H9 (cell line): Measurements from ENCODE around the gene C12orf75. TPM values are rescaled to one million over a fixed set of nuclear protein-coding genes. Genes with fewer than 3 reads are reported as not detected.

Source experiments
- DNase-seq: peaks from one replicate; pipeline ENCODE4 v3.0.0-alpha.2; 2017
- H2AFZ ChIP-seq: one replicate; pipeline ENCODE4 v1.6.1; 2013; ENCODE audit warnings: mild to moderate bottlenecking, low read length, control low read depth, moderate library complexity
- H2AK5ac ChIP-seq: 2 replicates; pipeline ENCODE4 v1.6.1; 2013; ENCODE audit warnings: low read length, control low read depth, mixed read lengths; ENCODE audit not compliant: insufficient read length
- H2BK120ac ChIP-seq: one replicate; pipeline ENCODE4 v1.6.1; 2013; ENCODE audit warnings: low read depth, mild to moderate bottlenecking, low read length, control low read depth, inconsistent platforms; ENCODE audit not compliant: poor library complexity, severe bottlenecking
- H2BK12ac ChIP-seq: 2 replicates; pipeline ENCODE4 v1.6.1; 2013; ENCODE audit warnings: low read length, control low read depth, mixed read lengths, low read depth; ENCODE audit not compliant: insufficient read length
- H2BK15ac ChIP-seq: 2 replicates; pipeline ENCODE4 v1.6.1; 2013; ENCODE audit warnings: low read depth, low read length, control low read depth
- H2BK20ac ChIP-seq: one replicate; pipeline ENCODE4 v1.6.1; 2013; ENCODE audit warnings: low read depth, mild to moderate bottlenecking, low read length, control low read depth, inconsistent platforms; ENCODE audit not compliant: poor library complexity, severe bottlenecking
- H2BK5ac ChIP-seq: 2 replicates; pipeline ENCODE4 v1.6.1; 2013; ENCODE audit warnings: low read length, control low read depth, mixed read lengths; ENCODE audit not compliant: insufficient read length
- H3K14ac ChIP-seq: 2 replicates; pipeline ENCODE4 v1.6.1; 2013; ENCODE audit warnings: low read length, control low read depth; ENCODE audit not compliant: insufficient read depth
- H3K18ac ChIP-seq: 2 replicates; pipeline ENCODE4 v1.6.1; 2013; ENCODE audit warnings: low read depth, mild to moderate bottlenecking, mixed read lengths, low read length, control low read depth; ENCODE audit not compliant: insufficient read length
- H3K23ac ChIP-seq: 2 replicates; pipeline ENCODE4 v1.6.1; 2013; ENCODE audit warnings: low read length, control low read depth, mixed read lengths, low read depth; ENCODE audit not compliant: insufficient read length
- H3K23me2 ChIP-seq: 2 replicates; pipeline ENCODE4 v1.6.1; 2013; ENCODE audit warnings: low read depth, mild to moderate bottlenecking, mixed read lengths, low read length, control low read depth; ENCODE audit not compliant: insufficient read length, poor library complexity, severe bottlenecking
- H3K27ac ChIP-seq: 2 replicates; pipeline ENCODE4 v1.5.1; 2013; ENCODE audit warnings: low read length, control low read depth, mixed read lengths, low read depth; ENCODE audit not compliant: insufficient read length
- H3K27me3 ChIP-seq: 2 replicates; pipeline ENCODE4 v1.6.1; 2013; ENCODE audit warnings: low read length, control low read depth, inconsistent platforms; ENCODE audit not compliant: insufficient read depth
- H3K4ac ChIP-seq: 2 replicates; pipeline ENCODE4 v1.6.1; 2013; ENCODE audit warnings: low read depth, mild to moderate bottlenecking, control low read depth, inconsistent platforms, low read length, moderate library complexity
- H3K4me1 ChIP-seq: 2 replicates; pipeline ENCODE4 v1.6.1; 2013; ENCODE audit warnings: low read length, control low read depth, inconsistent platforms; ENCODE audit not compliant: insufficient read depth
- H3K4me2 ChIP-seq: 2 replicates; pipeline ENCODE4 v1.6.1; 2013; ENCODE audit warnings: low read length, control low read depth, mixed read lengths; ENCODE audit not compliant: insufficient read length, insufficient read depth
- H3K56ac ChIP-seq: 2 replicates; pipeline ENCODE4 v1.6.1; 2013; ENCODE audit warnings: low read depth, mild to moderate bottlenecking, mixed read lengths, low read length, control low read depth; ENCODE audit not compliant: insufficient read length
- H3K79me1 ChIP-seq: 2 replicates; pipeline ENCODE4 v1.6.1; 2013; ENCODE audit warnings: low read depth, mild to moderate bottlenecking, moderate library complexity, low read length, control low read depth, inconsistent platforms; ENCODE audit not compliant: insufficient read depth, poor library complexity, severe bottlenecking
- H3K79me2 ChIP-seq: 2 replicates; pipeline ENCODE4 v1.6.1; 2013; ENCODE audit warnings: low read length, control low read depth, inconsistent platforms; ENCODE audit not compliant: insufficient read depth
- H3K9ac ChIP-seq: 2 replicates; pipeline ENCODE4 v1.6.1; 2013; ENCODE audit warnings: low read length, control low read depth, mixed read lengths; ENCODE audit not compliant: insufficient read length; ENCODE audit errors: extremely low read depth
- H3K9me3 ChIP-seq: one replicate; pipeline ENCODE4 v1.6.1; 2013; ENCODE audit warnings: low read depth, low read length, inconsistent platforms; ENCODE audit not compliant: control insufficient read depth
- H3T11ph ChIP-seq: one replicate; pipeline ENCODE4 v1.6.1; 2013; ENCODE audit warnings: mild to moderate bottlenecking, low read length, control low read depth, inconsistent platforms
- H4K20me1 ChIP-seq: one replicate; pipeline ENCODE4 v1.6.1; 2013; ENCODE audit not compliant: control insufficient read depth, insufficient read length, insufficient read depth
- H4K5ac ChIP-seq: 2 replicates; pipeline ENCODE4 v1.6.1; 2013; ENCODE audit warnings: low read depth, mild to moderate bottlenecking, mixed read lengths, low read length, control low read depth; ENCODE audit not compliant: insufficient read length
- H4K8ac ChIP-seq: replicated peaks from 2 replicates; pipeline ENCODE4 v1.6.1; 2013; ENCODE audit warnings: low read length, control low read depth, mixed read lengths, low read depth; ENCODE audit not compliant: insufficient read length
- H4K91ac ChIP-seq: 2 replicates; pipeline ENCODE4 v1.6.1; 2013; ENCODE audit warnings: low read depth, mild to moderate bottlenecking, moderate library complexity, mixed read lengths, low read length, control low read depth; ENCODE audit not compliant: insufficient read length
- H3K27ac Mint-ChIP-seq, 3 experiments: 2 replicates in 2 of 3; 3 replicates in 1 of 3; pipeline ENCODE4 v1.8.0; 2020 to 2021; ENCODE audit warnings: mixed read lengths in 3 of 3, mild to moderate bottlenecking in 1 of 3, moderate library complexity in 1 of 3
- H3K27me3 Mint-ChIP-seq: 2 replicates; pipeline ENCODE4 v1.8.0; 2021; ENCODE audit warnings: low read depth, mild to moderate bottlenecking, moderate library complexity, mixed read lengths
- H3K36me3 Mint-ChIP-seq, 3 experiments: 2 replicates in 2 of 3; 3 replicates in 1 of 3; pipeline ENCODE4 v1.8.0; 2020 to 2021; ENCODE audit warnings: low read depth in 3 of 3, mixed read lengths in 3 of 3; ENCODE audit not compliant: insufficient read depth in 1 of 3
- H3K4me1 Mint-ChIP-seq, 2 experiments: 2 replicates each; pipeline ENCODE4 v1.8.0; 2020; ENCODE audit warnings: mixed read lengths in 2 of 2
- H3K4me3 Mint-ChIP-seq, 2 experiments: 2 replicates in 1 of 2; 3 replicates in 1 of 2; pipeline ENCODE4 v1.8.0; 2020 to 2021; ENCODE audit warnings: mild to moderate bottlenecking in 2 of 2, mixed read lengths in 2 of 2, moderate library complexity in 1 of 2
- H3K9me3 Mint-ChIP-seq, 2 experiments: 2 replicates in 1 of 2; 3 replicates in 1 of 2; pipeline ENCODE4 v1.8.0; 2020; ENCODE audit warnings: mild to moderate bottlenecking in 2 of 2, mixed read lengths in 2 of 2, moderate library complexity in 1 of 2
- WGBS: extraction: QIAGEN DNeasy Blood & Tissue Kit; methylation state at CpG from one replicate; pipeline ENCODE4 v1.1.7; 2013; ENCODE audit warnings: missing lambda C conversion rate, low lambda C conversion rate, mixed read lengths; ENCODE audit not compliant: insufficient read length; ENCODE audit errors: extremely low coverage; 5-methylcytosine and 5-hydroxymethylcytosine counted together
- total RNA-seq: library from RNA; stranded (reverse); gene quantifications from 2 replicates; pipeline ENCODE4 v1.2.1, GENCODE V29; 2021
- TF ChIP-seq, protein P1 (sequence below): fragments of 200-600 bp; sonication (generic); conservative IDR thresholded peaks from 3 replicates; pipeline ENCODE4 v1.8.0; 2021; ENCODE audit warnings: antibody characterized with exemption, mild to moderate bottlenecking

Gene C12orf75
- total RNA-seq, 1 experiment from 2014 or later = 37.9 TPM

GRCh38 chr12:105378911-105379310 is 48.4 kb downstream of the C12orf75 start:
- Histone ChIP-seq H3T11ph (no peak overlapping the region), H4K5ac (no peak overlapping the region), H3K23ac (no peak overlapping the region), H4K8ac (no peak overlapping the region), H3K23me2 (no peaks in the 10 kb centered on the region), H3K9me3 (no peaks in the 10 kb centered on the region), H3K9ac (no peak overlapping the region), H2AFZ (no peak overlapping the region), H3K14ac (no peak overlapping the region), H3K4me2 (no peak overlapping the region), H2AK5ac (no peak overlapping the region), H3K27ac (no peak overlapping the region), H3K56ac (no peak overlapping the region), H3K18ac (no peak overlapping the region), H3K27me3 (no peaks in the 10 kb centered on the region), H2BK20ac (no peak overlapping the region), H3K4me1 (peaks cover 2% of the 10 kb centered on the region; the same call in 1 of the 2 replicates), H2BK15ac (no peak overlapping the region), H2BK5ac (no peak overlapping the region), H3K4ac (no peak overlapping the region), H4K20me1 (no peaks in the 10 kb centered on the region), H3K79me1 (no peaks in the 10 kb centered on the region), H2BK120ac (no peak overlapping the region), H4K91ac (no peak overlapping the region), H3K79me2 (no peaks in the 10 kb centered on the region), H2BK12ac (no peak overlapping the region)
- H3K27me3 Mint-ChIP-seq = no peaks in the 10 kb centered on the region
- peaks cover 4% of the 10 kb centered on the region in 2 experiments for H3K4me1 Mint-ChIP-seq
- DNase-seq = no peak
- no peak overlapping the region for H3K4me3 Mint-ChIP-seq
- H3K9me3 Mint-ChIP-seq = no peaks in the 10 kb centered on the region
- H3K27ac Mint-ChIP-seq = no peak overlapping the region
- no CpG with 5 or more reads among the region's 7 CpGs for WGBS
- no peaks in the 10 kb centered on the region for H3K36me3 Mint-ChIP-seq
- TF ChIP-seq, protein P1, sequence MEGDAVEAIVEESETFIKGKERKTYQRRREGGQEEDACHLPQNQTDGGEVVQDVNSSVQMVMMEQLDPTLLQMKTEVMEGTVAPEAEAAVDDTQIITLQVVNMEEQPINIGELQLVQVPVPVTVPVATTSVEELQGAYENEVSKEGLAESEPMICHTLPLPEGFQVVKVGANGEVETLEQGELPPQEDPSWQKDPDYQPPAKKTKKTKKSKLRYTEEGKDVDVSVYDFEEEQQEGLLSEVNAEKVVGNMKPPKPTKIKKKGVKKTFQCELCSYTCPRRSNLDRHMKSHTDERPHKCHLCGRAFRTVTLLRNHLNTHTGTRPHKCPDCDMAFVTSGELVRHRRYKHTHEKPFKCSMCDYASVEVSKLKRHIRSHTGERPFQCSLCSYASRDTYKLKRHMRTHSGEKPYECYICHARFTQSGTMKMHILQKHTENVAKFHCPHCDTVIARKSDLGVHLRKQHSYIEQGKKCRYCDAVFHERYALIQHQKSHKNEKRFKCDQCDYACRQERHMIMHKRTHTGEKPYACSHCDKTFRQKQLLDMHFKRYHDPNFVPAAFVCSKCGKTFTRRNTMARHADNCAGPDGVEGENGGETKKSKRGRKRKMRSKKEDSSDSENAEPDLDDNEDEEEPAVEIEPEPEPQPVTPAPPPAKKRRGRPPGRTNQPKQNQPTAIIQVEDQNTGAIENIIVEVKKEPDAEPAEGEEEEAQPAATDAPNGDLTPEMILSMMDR = peak; percentile 41; the same call in 1 of the 3 replicates
